SK-N-SH treated with all-trans-retinoic acid at 6 μM for 48 hours (cell line): Measurements from ENCODE around the gene ARHGAP4.

Experiments used
- ATAC-seq: fragments of 200-7000 bp; cut with Tn5 transposase; 3 replicates; pipeline ENCODE4 v1.9.1; 2020; ENCODE audit warnings: mild to moderate bottlenecking, moderate library complexity
- ARNTL ChIP-seq: fragments of 450-650 bp; formaldehyde crosslinking; IDR thresholded peaks from 2 replicates; pipeline ENCODE4 v1.5.0; 2020; ENCODE audit warnings: low read depth, mild to moderate bottlenecking, moderate library complexity, borderline replicate concordance
- BACH2 ChIP-seq: fragments of 250-450 bp; sonication (Bioruptor Pico); IDR thresholded peaks from 2 replicates; pipeline ENCODE4 v1.9.0; 2021; ENCODE audit warnings: mild to moderate bottlenecking, borderline replicate concordance
- CREB5 ChIP-seq: fragments of 250-450 bp; sonication (Bioruptor Pico); IDR thresholded peaks from 2 replicates; pipeline ENCODE4 v1.5.1; 2020; ENCODE audit warnings: low read depth, mild to moderate bottlenecking, moderate library complexity
- CSDC2 ChIP-seq: fragments of 250-450 bp; sonication (Bioruptor Pico); IDR thresholded peaks from 2 replicates; pipeline ENCODE4 v1.5.0; 2020; ENCODE audit warnings: mild to moderate bottlenecking, moderate library complexity
- ESRRG ChIP-seq: fragments of 250-450 bp; sonication (Bioruptor Pico); IDR thresholded peaks from 2 replicates; pipeline ENCODE4 v1.6.1; 2021; ENCODE audit warnings: mild to moderate bottlenecking
- GLIS3 ChIP-seq: fragments of 250-450 bp; sonication (Bioruptor Pico); IDR thresholded peaks from 2 replicates; pipeline ENCODE4 v1.5.0; 2020; ENCODE audit warnings: mild to moderate bottlenecking, moderate library complexity
- ISL1 ChIP-seq: fragments of 250-450 bp; sonication (Bioruptor Pico); IDR thresholded peaks from 2 replicates; pipeline ENCODE4 v2.1.2; 2022; ENCODE audit warnings: mild to moderate bottlenecking, moderate library complexity
- OSR1 ChIP-seq: fragments of 250-450 bp; sonication (Bioruptor Pico); IDR thresholded peaks from 2 replicates; pipeline ENCODE4 v1.8.0; 2022; ENCODE audit warnings: moderate library complexity, mild to moderate bottlenecking, inconsistent platforms
- POU6F1 ChIP-seq: fragments of 250-450 bp; sonication (Bioruptor Pico); IDR thresholded peaks from 2 replicates; pipeline ENCODE4 v1.8.0; 2021; ENCODE audit warnings: low read depth, mild to moderate bottlenecking, moderate library complexity, borderline replicate concordance
- PPARA ChIP-seq: fragments of 250-450 bp; sonication (Bioruptor Pico); IDR thresholded peaks from 2 replicates; pipeline ENCODE4 v1.5.0; 2020; ENCODE audit warnings: mild to moderate bottlenecking, borderline replicate concordance
- RARB ChIP-seq: fragments of 250-450 bp; sonication (Bioruptor Pico); IDR thresholded peaks from 2 replicates; pipeline ENCODE4 v1.8.0; 2021; ENCODE audit warnings: mild to moderate bottlenecking, moderate library complexity
- SNAI2 ChIP-seq: fragments of 250-450 bp; sonication (Bioruptor Pico); IDR thresholded peaks from 2 replicates; pipeline ENCODE4 v1.5.0; 2020; ENCODE audit warnings: mild to moderate bottlenecking, moderate library complexity
- TSHZ2 ChIP-seq: fragments of 250-450 bp; sonication (Bioruptor Pico); IDR thresholded peaks from 2 replicates; pipeline ENCODE4 v1.5.0; 2020; ENCODE audit warnings: mild to moderate bottlenecking, moderate library complexity
- ZC3H10 ChIP-seq: fragments of 250-450 bp; sonication (Bioruptor Pico); IDR thresholded peaks from 2 replicates; pipeline ENCODE4 v1.5.1; 2021; ENCODE audit warnings: mild to moderate bottlenecking, moderate library complexity
- ZFP3 ChIP-seq: fragments of 250-450 bp; sonication (Bioruptor Pico); IDR thresholded peaks from 2 replicates; pipeline ENCODE4 v1.5.0; 2020; ENCODE audit warnings: mild to moderate bottlenecking, moderate library complexity
- ZNF565 ChIP-seq: fragments of 450-650 bp; formaldehyde crosslinking; conservative IDR thresholded peaks from 2 replicates; pipeline ENCODE4 v1.5.0; 2020; ENCODE audit warnings: low read depth, mild to moderate bottlenecking, moderate library complexity
- ZNF8 ChIP-seq: fragments of 450-650 bp; formaldehyde crosslinking; IDR thresholded peaks from 2 replicates; pipeline ENCODE4 v1.5.0; 2020; ENCODE audit warnings: mild to moderate bottlenecking, moderate library complexity

Gene ARHGAP4

DNA sequence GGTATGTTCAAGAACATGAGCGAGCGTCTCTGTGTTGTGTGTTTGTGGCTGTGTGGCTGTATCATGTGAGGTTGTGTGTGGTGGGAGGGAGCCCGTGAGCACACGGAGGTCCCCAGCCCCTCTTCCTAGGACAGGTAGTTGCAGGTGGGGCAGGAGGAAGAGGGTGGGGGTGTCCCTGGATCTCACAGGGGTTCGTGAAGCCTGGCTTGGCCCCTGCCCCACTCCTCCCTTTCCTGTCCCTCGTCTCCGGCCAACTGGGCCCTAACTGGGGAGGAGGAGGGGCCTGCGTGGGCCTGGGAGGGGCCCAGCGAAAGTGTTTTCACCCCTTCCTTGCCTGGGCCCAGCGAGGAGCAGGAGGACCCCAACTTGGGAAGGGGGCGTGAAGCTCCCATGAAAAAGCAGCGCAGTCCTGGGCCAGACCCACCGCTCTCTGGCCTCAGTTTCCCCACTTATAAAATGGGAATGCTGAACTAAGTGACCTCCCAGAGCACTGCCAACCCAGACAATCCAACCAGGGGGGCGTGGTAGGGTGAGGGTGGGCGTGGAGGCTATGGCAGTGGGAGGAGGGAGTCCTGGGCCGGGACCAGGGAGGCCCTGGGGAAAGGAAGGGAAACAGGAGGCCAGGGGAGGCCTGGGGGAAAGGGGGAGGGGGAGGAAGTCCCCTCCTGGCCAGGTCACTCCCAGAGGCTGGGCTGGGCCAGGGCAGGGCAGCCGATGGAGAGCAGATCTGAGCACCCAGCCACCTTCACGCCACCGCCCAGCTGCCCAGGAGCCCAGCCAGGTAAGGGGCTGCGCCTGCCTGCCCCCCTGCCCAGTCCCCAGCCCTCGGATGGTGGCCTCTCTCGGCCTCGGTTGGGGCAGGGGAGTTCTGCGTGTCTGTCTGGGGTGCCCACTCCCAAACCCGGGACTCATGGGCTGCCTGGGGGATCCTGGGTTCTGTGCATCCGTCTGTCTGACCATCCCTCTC lies 21.8 kb downstream of the ARHGAP4 start, which contains the start of gene AVPR2 (continued):
- TF ChIP-seq ISL1 (CRISPR knock-in tag) (no peak), ZC3H10 (CRISPR knock-in tag) (no peak)

DNA sequence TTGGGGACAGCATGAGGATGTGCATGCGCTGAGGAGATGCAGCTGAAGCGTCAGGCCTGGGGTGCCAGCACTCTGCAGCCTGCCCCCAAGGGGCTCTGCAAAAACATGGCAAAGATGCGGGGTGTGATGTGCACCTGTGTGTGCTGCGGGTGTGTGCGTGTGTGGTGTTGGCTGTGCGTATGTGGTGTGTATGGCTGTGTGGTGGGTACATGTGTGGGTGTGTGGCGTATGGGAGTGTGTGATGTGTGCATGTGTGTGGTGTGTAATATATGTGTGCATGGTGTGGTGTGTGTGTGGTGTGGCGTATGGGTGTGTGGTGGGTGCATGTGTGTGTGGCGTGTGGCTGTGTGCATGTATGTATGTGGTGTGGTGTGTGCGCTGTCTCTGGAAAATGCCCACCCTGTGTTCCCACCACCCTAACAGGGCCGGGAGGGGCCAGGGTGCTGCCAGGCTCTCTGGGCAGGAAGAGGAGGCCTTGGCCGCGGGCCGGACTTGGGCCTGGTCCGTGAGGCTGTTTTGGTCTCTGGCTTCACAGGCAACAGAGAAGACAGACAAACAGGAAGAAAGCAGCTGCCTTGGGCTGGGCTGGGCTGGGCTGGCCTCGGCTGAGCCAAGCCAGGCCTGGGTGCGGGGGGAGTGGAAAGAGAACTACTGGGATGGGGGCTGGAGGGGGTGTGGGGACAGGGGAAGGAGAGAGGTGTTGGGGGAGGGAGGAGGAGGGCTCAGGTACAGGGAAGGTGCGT lies 22.7 kb downstream of the ARHGAP4 start:
- no peak for ATAC-seq
- TF ChIP-seq ARNTL (CRISPR knock-in tag) (no peak), ZNF8 (no peak), ZFP3 (CRISPR knock-in tag) (no peak), OSR1 (no peak), ISL1 (CRISPR knock-in tag) (no peak), ZNF565 (CRISPR knock-in tag) (no peak), POU6F1 (CRISPR knock-in tag) (no peak), CSDC2 (CRISPR knock-in tag) (no peak), ESRRG (CRISPR knock-in tag) (no peak), GLIS3 (CRISPR knock-in tag) (no peak)

GRCh38 chrX:153902385-153902784 lies 23.7 kb downstream of the ARHGAP4 start:
- no peak for ATAC-seq
- TF ChIP-seq PPARA (CRISPR knock-in tag) (no peak), RARB (CRISPR knock-in tag) (no peak), TSHZ2 (CRISPR knock-in tag) (no peak), CREB5 (CRISPR knock-in tag) (no peak), ESRRG (CRISPR knock-in tag) (no peak)
- TF ChIP-seq, all 23 proteins: peak for 0

- TF ChIP-seq ZNF8 (no peak), CSDC2 (CRISPR knock-in tag) (no peak), BACH2 (no peak), CREB5 (CRISPR knock-in tag) (no peak), POU6F1 (CRISPR knock-in tag) (no peak), SNAI2 (CRISPR knock-in tag) (no peak)
- ATAC-seq = no peak
Observed at GRCh38 chrX:153901753-153902140, 24.3 kb downstream of the ARHGAP4 start.
